A549 treated with Hydrocortisone at 1 μM for 4 hours (cell line): ENCODE results near the gene TCP11X2. TPM values are rescaled to one million over a fixed set of nuclear protein-coding genes. Genes with fewer than 3 reads are reported as not detected.

Source experiments
- total RNA-seq: library from RNA; stranded (reverse); fragments of 200-300 nt; extraction: Qiagen RNA extraction; gene quantifications from 5 replicates; pipeline ENCODE4 v1.2.3, GENCODE V29; 2022

TCP11X2 gene
- not detected in 5 replicates for total RNA-seq

GRCh38 chrX:102471762-102472220, at the start of gene TCP11X2:
TSS of gene TCP11X2 (minus strand) at chrX:102471812.

GRCh38 chrX:102515975-102516941, 44.6 kb upstream of the TCP11X2 start, which contains the start of gene TMSB15A:
TSS of gene TMSB15A (minus strand) at chrX:102516739.

GRCh38 chrX:102439908-102440307, 31.7 kb downstream of the TCP11X2 start, which contains the start of gene NXF2B:
TSS of gene NXF2B (minus strand) at chrX:102440008. CDS start at chrX:102380036, 59,972 bp downstream.

Other genes with a start within 250 kb of the TCP11X2 start
- not detected in 5 replicates for gene NXF2, start 224.6 kb downstream of the TCP11X2 start, total RNA-seq
- 0.09 TPM in 1 of 5 replicates, not detected in the others for gene NXF2B, start 31.8 kb downstream of the TCP11X2 start, total RNA-seq
- 0.56 to 1.1 TPM (median 0.72 TPM) in 5 replicates for gene TMSB15A, start 44.9 kb upstream of the TCP11X2 start, total RNA-seq
- gene ARMCX5, start 127.7 kb upstream of the TCP11X2 start, total RNA-seq, result 7.4 to 13.6 TPM (median 9.2 TPM) in 5 replicates
- 0.21 to 0.33 TPM (median 0.30 TPM) in 5 replicates for gene GPRASP1, start 179.7 kb upstream of the TCP11X2 start, total RNA-seq
- 4.8 to 7.8 TPM (median 5.8 TPM) in 5 replicates for gene GPRASP2, start 240.6 kb upstream of the TCP11X2 start, total RNA-seq
- gene GPRASP3, start 248.9 kb upstream of the TCP11X2 start, total RNA-seq, result 2.9 to 4.7 TPM (median 3.5 TPM) in 5 replicates